ENCODE measurements around the gene YJEFN3.

YJEFN3 gene

DNA sequence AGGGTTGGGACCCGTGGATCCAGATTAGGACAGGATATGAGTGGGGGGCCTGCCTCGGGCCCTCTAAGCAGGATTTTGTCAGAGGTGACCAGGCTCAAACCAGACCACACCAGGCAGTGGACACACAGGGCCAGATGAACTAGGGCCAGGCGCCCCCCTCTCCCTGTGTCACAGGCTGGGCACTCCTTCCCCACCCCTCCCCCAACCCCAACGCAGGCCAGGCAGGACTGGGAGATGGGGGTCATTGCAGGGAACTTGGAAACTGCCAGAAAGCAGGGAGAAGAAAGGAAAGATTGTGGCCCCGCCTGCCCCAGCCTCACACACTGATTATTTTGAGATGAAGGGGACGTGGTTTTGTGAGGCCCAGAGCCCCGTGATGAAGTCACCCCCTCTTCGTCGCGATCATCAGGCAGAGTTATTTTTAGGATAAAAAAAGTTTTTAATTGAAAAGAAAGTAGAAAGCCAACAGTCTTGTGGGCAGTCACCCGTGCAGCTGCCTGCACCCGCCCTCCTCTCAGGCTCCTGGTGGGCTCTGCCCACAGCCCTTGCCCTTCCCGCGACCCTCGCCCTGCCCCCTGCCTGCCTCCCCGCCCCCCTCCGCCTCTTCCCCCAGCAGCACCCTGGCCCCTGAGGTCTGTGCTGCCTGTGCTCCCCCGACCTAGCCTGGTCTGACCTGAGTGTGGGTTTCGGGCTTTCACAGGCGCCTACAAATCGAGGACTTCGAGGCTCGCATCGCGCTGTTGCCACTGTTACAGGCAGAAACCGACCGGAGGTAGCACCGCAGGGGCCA lies 1.9 kb upstream of the YJEFN3 start (continued):
- TF ChIP-seq, protein P1, sequence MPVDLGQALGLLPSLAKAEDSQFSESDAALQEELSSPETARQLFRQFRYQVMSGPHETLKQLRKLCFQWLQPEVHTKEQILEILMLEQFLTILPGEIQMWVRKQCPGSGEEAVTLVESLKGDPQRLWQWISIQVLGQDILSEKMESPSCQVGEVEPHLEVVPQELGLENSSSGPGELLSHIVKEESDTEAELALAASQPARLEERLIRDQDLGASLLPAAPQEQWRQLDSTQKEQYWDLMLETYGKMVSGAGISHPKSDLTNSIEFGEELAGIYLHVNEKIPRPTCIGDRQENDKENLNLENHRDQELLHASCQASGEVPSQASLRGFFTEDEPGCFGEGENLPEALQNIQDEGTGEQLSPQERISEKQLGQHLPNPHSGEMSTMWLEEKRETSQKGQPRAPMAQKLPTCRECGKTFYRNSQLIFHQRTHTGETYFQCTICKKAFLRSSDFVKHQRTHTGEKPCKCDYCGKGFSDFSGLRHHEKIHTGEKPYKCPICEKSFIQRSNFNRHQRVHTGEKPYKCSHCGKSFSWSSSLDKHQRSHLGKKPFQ (tag by site-specific recombination; IDR thresholded peaks at IDR 0.05): no peak
- TF ChIP-seq ZNF843 (tag by site-specific recombination; IDR thresholded peaks at IDR 0.05): no peak
- no peak for TF ChIP-seq ZFP37 (tag by site-specific recombination; IDR thresholded peaks at IDR 0.05)
- TF ChIP-seq ZNF146 (tag by site-specific recombination; IDR thresholded peaks at IDR 0.05): no peak
- TF ChIP-seq SP7 (tag by site-specific recombination; IDR thresholded peaks at IDR 0.05): no peak
- no peak for TF ChIP-seq ZNF2 (tag by site-specific recombination; IDR thresholded peaks at IDR 0.05)
- no peak for TF ChIP-seq EGR2 (tag by site-specific recombination; IDR thresholded peaks at IDR 0.05; ENCODE audit: low read depth)
- TF ChIP-seq ZNF292 (tag by site-specific recombination; IDR thresholded peaks at IDR 0.05; ENCODE audit: borderline replicate concordance, low read depth): no peak
- no peak for TF ChIP-seq ZNF239 (tag by site-specific recombination; IDR thresholded peaks at IDR 0.05)

DNA sequence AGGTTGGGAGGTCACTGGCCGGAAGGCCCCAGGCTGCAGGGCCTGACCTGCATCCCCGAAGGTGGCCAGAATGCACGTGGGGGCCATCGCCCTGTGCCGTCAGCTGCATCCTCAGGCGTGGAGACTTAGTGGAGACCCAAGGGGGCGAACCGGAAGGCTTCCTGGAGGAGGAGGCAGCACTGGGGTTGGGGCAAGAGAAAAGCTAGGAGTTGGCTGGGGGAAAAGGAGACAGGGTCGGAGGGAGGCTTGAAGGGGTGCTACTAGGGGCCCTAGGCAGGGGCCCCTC lies 1.4 kb upstream of the YJEFN3 start:
- no peak overlapping the region for H3K27ac ChIP-seq (ENCODE audit: extremely low read depth, low read depth, low read length)
- POLR2A ChIA-PET: no interaction called here
- no peaks in the 10 kb centered on the region for H3K4me1 ChIP-seq (ENCODE audit: control insufficient read depth, insufficient read depth, low read length)
- H3K4me3 ChIP-seq (ENCODE audit: low read depth, low read length): no peak overlapping the region
- no peaks in the 10 kb centered on the region for H3K9me3 ChIP-seq (ENCODE audit: control insufficient read depth, insufficient read depth, low read depth, low read length)
- CTCF ChIA-PET: no interaction called here
- peaks cover 13 to 65% of the 10 kb centered on the region in 2 experiments; a peak in 2 of 3 replicates for H3K36me3 ChIP-seq (ENCODE audit: control insufficient read depth in 2 of 2, insufficient read depth in 1 of 2, low read length in 2 of 2)
- TF ChIP-seq ZSCAN23 (tag by site-specific recombination; IDR thresholded peaks at IDR 0.05): no peak
- TF ChIP-seq, protein P2, sequence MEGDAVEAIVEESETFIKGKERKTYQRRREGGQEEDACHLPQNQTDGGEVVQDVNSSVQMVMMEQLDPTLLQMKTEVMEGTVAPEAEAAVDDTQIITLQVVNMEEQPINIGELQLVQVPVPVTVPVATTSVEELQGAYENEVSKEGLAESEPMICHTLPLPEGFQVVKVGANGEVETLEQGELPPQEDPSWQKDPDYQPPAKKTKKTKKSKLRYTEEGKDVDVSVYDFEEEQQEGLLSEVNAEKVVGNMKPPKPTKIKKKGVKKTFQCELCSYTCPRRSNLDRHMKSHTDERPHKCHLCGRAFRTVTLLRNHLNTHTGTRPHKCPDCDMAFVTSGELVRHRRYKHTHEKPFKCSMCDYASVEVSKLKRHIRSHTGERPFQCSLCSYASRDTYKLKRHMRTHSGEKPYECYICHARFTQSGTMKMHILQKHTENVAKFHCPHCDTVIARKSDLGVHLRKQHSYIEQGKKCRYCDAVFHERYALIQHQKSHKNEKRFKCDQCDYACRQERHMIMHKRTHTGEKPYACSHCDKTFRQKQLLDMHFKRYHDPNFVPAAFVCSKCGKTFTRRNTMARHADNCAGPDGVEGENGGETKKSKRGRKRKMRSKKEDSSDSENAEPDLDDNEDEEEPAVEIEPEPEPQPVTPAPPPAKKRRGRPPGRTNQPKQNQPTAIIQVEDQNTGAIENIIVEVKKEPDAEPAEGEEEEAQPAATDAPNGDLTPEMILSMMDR (tag by site-specific recombination; IDR thresholded peaks at IDR 0.05): no peak

DNA sequence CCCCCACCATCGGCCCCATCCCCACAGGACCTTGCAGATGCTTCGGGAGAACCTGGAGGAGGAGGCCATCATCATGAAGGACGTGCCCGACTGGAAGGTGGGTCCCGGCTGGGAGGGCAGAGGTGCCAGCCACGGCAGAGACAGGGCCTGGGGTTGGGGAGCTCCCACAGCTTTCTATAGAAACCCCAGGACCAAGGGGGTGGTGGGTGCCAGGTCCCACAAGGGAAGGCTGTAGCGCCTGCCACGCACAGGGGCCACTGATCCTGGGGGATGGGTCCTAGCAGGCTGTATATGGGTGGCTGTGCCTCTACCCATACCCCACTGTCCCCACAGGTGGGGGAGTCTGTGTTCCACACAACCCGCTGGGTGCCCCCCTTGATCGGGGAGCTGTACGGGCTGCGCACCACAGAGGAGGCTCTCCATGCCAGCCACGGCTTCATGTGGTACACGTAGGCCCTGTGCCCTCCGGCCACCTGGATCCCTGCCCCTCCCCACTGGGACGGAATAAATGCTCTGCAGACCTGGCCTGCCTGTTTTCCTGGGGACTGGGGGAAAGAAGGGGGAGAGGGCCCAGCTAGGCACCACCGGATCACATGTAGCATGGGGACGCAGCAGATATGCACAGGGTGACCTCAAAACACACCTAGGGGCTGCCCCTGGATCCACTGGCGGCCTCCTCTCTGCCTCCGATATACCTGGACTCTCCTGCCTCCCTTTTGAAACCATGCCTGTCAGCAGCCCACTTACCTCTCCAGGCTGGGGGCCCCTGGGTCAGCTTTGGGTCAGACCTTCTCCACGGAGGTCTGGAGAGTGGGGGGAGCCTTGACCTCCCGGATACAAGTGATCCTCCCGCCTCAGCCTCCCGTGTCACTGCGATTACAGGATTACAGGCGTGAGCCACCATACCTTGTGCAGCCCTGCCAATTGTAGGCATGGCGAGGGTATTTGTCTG lies 761 bp upstream of the YJEFN3 start:
- H3K4me1 ChIP-seq (ENCODE audit: control insufficient read depth, insufficient read depth, low read length): no peaks in the 10 kb centered on the region
- ChIA-PET CTCF (no interaction called here), POLR2A (interaction anchor here (2.2 kb wide), 1 partner anchor 11 kb away, joined by 6 read pairs; the partner anchor contains the start of genes NDUFA13 and TSSK6)
- H3K4me3 ChIP-seq (ENCODE audit: low read depth, low read length): no peak overlapping the region
- peaks cover 13 to 70% of the 10 kb centered on the region in 2 experiments; a peak in 2 of 3 replicates for H3K36me3 ChIP-seq (ENCODE audit: control insufficient read depth in 2 of 2, insufficient read depth in 1 of 2, low read length in 2 of 2)
- no peaks in the 10 kb centered on the region for H3K9me3 ChIP-seq (ENCODE audit: control insufficient read depth, insufficient read depth, low read depth, low read length)
- H3K27ac ChIP-seq (ENCODE audit: extremely low read depth, low read depth, low read length): no peak overlapping the region
- no peak for TF ChIP-seq ZNF558 (tag by site-specific recombination; IDR thresholded peaks at IDR 0.05)
- TF ChIP-seq, protein P1 (tag by site-specific recombination; IDR thresholded peaks at IDR 0.05): no peak
- TF ChIP-seq ZNF670 (tag by site-specific recombination; IDR thresholded peaks at IDR 0.05; ENCODE audit: low read depth): no peak
- no peak for TF ChIP-seq ZNF747 (tag by site-specific recombination; IDR thresholded peaks at IDR 0.05)
- no peak for TF ChIP-seq YY1 (tag by site-specific recombination; IDR thresholded peaks at IDR 0.05)
- TF ChIP-seq ZNF658 (tag by site-specific recombination; IDR thresholded peaks at IDR 0.05): no peak
- TF ChIP-seq GLIS2 (tag by site-specific recombination; IDR thresholded peaks at IDR 0.05): no peak
- TF ChIP-seq ZNF24 (tag by site-specific recombination; IDR thresholded peaks at IDR 0.05): no peak
- no peak for TF ChIP-seq ZNF768 (tag by site-specific recombination; IDR thresholded peaks at IDR 0.05)
- TF ChIP-seq ZNF324 (tag by site-specific recombination; IDR thresholded peaks at IDR 0.05): no peak
- no peak for TF ChIP-seq ZNF302 (tag by site-specific recombination; IDR thresholded peaks at IDR 0.05; ENCODE audit: low read depth)
- TF ChIP-seq ZNF510 (tag by site-specific recombination; IDR thresholded peaks at IDR 0.05; ENCODE audit: insufficient replicate concordance): no peak
- TF ChIP-seq ZNF433 (tag by site-specific recombination; IDR thresholded peaks at IDR 0.05; ENCODE audit: low read depth): no peak
- TF ChIP-seq, protein P3, sequence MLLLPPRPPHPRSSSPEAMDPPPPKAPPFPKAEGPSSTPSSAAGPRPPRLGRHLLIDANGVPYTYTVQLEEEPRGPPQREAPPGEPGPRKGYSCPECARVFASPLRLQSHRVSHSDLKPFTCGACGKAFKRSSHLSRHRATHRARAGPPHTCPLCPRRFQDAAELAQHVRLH (tag by site-specific recombination; IDR thresholded peaks at IDR 0.05): no peak
- TF ChIP-seq, protein P4, sequence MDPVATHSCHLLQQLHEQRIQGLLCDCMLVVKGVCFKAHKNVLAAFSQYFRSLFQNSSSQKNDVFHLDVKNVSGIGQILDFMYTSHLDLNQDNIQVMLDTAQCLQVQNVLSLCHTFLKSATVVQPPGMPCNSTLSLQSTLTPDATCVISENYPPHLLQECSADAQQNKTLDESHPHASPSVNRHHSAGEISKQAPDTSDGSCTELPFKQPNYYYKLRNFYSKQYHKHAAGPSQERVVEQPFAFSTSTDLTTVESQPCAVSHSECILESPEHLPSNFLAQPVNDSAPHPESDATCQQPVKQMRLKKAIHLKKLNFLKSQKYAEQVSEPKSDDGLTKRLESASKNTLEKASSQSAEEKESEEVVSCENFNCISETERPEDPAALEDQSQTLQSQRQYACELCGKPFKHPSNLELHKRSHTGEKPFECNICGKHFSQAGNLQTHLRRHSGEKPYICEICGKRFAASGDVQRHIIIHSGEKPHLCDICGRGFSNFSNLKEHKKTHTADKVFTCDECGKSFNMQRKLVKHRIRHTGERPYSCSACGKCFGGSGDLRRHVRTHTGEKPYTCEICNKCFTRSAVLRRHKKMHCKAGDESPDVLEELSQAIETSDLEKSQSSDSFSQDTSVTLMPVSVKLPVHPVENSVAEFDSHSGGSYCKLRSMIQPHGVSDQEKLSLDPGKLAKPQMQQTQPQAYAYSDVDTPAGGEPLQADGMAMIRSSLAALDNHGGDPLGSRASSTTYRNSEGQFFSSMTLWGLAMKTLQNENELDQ (tag by site-specific recombination; IDR thresholded peaks at IDR 0.05; ENCODE audit: low read depth): no peak
